GM19438 (cell line): ENCODE results near the gene ZMIZ1.

Source experiments
- ATAC-seq: cut with Tn5 transposase; IDR thresholded peaks from one replicate; pipeline ENCODE4 v1.9.1; 2021; ENCODE audit warnings: low read depth; ENCODE audit not compliant: unreplicated experiment

ZMIZ1 gene

GRCh38 chr10:79049931-79050895, 18.6 kb upstream of the ZMIZ1 start:
- no peak for ATAC-seq

GRCh38 chr10:79050896-79051555, 17.7 kb upstream of the ZMIZ1 start:
- ATAC-seq: no peak

- ATAC-seq: no peak
Measured at GRCh38 chr10:79051766-79052165, 17.0 kb upstream of the ZMIZ1 start.

GRCh38 chr10:79052291-79053080, 16.3 kb upstream of the ZMIZ1 start:
- no peak for ATAC-seq

GRCh38 chr10:79053081-79053434, 15.7 kb upstream of the ZMIZ1 start:
- no peak for ATAC-seq

GRCh38 chr10:79053481-79054202, 15.1 kb upstream of the ZMIZ1 start:
- ATAC-seq: no peak

- ATAC-seq: no peak
Measured at GRCh38 chr10:79054203-79055099, 14.3 kb upstream of the ZMIZ1 start.

GRCh38 chr10:79055100-79055782, 13.5 kb upstream of the ZMIZ1 start:
- no peak for ATAC-seq

GRCh38 chr10:79055892-79056291, 12.9 kb upstream of the ZMIZ1 start:
- ATAC-seq: no peak

- ATAC-seq: no peak
Measured at GRCh38 chr10:79056361-79056735, 12.4 kb upstream of the ZMIZ1 start.

GRCh38 chr10:79056736-79057391, 11.9 kb upstream of the ZMIZ1 start:
- no peak for ATAC-seq

- ATAC-seq: no peak
Measured at GRCh38 chr10:79057481-79058275, 11.1 kb upstream of the ZMIZ1 start.

GRCh38 chr10:79058899-79059841, 9.6 kb upstream of the ZMIZ1 start:
- ATAC-seq: no peak

GRCh38 chr10:79059859-79060379, 8.8 kb upstream of the ZMIZ1 start:
- ATAC-seq: no peak

GRCh38 chr10:79060641-79061255, 8.0 kb upstream of the ZMIZ1 start:
- ATAC-seq: no peak
